ENCODE data around the gene SLC27A5.
"Not testable (repeated sequence)": the region's sequence is repeated elsewhere in the genome, so short reads cannot be mapped to it uniquely, and the experiment has no call there.

SLC27A5 gene

DNA sequence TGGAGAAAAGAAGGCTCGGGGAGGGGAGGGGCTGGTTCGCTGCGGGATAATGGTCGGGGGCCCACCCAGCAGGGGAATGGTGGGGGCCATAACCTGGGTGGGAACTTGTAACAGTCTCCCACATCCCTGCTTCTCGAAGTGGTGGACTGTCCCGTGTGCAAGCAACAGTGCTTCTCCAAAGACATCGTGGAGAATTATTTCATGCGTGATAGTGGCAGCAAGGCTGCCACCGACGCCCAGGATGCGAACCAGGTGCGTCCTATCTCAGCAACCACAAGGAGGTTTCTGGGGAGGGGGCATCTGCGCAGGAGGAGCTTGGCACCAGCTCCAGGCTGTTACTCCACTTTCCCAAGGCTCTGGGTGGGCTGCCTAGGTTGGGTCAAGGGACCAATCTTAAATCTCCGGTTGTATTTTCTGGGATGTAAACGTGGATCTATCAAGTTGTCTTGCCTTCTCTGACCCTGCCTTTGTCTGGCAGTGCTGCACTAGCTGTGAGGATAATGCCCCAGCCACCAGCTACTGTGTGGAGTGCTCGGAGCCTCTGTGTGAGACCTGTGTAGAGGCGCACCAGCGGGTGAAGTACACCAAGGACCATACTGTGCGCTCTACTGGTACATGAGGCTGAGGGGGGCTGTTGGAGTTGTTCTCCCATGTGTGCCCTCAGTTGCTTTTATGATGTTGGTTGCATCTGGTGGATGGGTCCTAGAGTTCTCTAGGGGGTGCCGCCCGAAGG, 33.7 kb upstream of the SLC27A5 start:
- Mint-ChIP-seq H3K27ac (peak overlapping the region; percentile 85), H3K27me3 (peaks cover 16% of the 10 kb centered on the region), H3K9me3 (no peaks in the 10 kb centered on the region), H3K36me3 (peaks cover 19% of the 10 kb centered on the region), H3K4me3 (peak overlapping the region; percentile 89), H3K4me1 (peaks cover 25% of the 10 kb centered on the region)
- ATAC-seq (ENCODE audit: low read depth) (no peak), DNase-seq (ENCODE audit: low spot score in 2 of 2) (no peak)

DNA sequence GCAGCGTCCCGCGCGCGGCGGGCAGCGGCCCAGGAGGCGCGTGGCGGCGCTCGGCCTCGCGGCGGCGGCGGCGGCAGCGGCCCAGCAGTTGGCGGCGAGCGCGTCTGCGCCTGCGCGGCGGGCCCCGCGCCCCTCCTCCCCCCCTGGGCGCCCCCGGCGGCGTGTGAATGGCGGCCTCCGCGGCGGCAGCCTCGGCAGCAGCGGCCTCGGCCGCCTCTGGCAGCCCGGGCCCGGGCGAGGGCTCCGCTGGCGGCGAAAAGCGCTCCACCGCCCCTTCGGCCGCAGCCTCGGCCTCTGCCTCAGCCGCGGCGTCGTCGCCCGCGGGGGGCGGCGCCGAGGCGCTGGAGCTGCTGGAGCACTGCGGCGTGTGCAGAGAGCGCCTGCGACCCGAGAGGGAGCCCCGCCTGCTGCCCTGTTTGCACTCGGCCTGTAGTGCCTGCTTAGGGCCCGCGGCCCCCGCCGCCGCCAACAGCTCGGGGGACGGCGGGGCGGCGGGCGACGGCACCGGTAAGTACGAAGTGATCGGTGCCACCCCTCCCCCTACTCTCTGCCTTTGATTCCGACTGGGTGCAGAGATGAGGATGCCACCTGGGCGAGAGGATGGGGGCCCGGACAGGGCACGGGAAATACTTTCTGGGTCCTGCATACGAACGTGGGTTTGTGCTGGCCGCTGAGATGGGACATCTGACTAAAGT, 32.9 kb upstream of the SLC27A5 start:
- peak overlapping the region; percentile 90 for H3K4me3 Mint-ChIP-seq
- peaks cover 21% of the 10 kb centered on the region for H3K27me3 Mint-ChIP-seq
- H3K27ac Mint-ChIP-seq = peak overlapping the region; percentile 98
- peaks cover 23% of the 10 kb centered on the region for H3K4me1 Mint-ChIP-seq
- ATAC-seq (ENCODE audit: low read depth) (peak; percentile 48), DNase-seq (ENCODE audit: low spot score in 2 of 2) (no peak)
- no peaks in the 10 kb centered on the region for H3K9me3 Mint-ChIP-seq
- H3K36me3 Mint-ChIP-seq = peaks cover 15% of the 10 kb centered on the region

DNA sequence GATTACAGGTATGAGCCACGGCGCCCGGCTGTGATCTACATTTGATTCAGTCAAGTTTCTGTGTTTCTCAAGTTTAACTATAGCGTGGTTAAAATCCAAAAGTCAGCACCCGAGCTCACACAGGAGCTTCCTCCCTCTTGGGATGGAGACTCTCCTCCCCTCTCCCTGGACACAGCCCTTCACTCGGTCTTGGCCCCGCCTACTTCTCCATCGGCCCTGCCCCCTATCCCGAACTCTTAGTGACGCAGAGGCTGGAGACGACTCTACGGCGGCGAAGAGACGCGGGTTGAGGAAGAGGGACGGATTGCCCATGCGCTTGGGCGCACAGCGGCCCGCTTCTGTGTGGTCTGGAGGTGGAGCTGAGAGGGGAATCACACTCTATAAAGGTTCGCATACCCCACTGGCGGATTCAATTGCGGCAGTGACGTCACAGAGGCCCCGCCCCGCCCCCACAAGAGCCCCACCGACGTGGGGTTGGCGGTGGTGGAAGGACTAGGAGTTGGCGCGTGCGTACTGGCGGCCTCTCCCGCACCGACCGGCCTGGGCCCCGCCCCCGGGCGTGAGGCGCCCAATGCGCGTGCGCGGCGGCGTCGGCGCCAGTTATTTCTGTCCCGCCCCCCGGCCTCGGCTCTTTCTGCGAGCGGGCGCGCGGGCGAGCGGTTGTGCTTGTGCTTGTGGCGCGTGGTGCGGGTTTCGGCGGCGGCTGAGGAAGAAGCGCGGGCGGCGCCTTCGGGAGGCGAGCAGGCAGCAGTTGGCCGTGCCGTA, 32.2 kb upstream of the SLC27A5 start, which contains the start of gene TRIM28:
Gene TRIM28 (plus strand): TSS at position 239 of the 765 bp plus-strand sequence. CDS start 694 bp downstream, outside the sequence.
- Mint-ChIP-seq H3K4me1 (peaks cover 26% of the 10 kb centered on the region), H3K36me3 (peaks cover 13% of the 10 kb centered on the region), H3K4me3 (peak within 1 kb of the TSS; percentile 90), H3K27ac (peak within 1 kb of the TSS; percentile 98), H3K27me3 (peaks cover 28% of the 10 kb centered on the region), H3K9me3 (no peaks in the 10 kb centered on the region)
- ATAC-seq (ENCODE audit: low read depth) = peak; percentile 86
- peak; percentile 99 to 100 for DNase-seq (ENCODE audit: low spot score in 2 of 2)

DNA sequence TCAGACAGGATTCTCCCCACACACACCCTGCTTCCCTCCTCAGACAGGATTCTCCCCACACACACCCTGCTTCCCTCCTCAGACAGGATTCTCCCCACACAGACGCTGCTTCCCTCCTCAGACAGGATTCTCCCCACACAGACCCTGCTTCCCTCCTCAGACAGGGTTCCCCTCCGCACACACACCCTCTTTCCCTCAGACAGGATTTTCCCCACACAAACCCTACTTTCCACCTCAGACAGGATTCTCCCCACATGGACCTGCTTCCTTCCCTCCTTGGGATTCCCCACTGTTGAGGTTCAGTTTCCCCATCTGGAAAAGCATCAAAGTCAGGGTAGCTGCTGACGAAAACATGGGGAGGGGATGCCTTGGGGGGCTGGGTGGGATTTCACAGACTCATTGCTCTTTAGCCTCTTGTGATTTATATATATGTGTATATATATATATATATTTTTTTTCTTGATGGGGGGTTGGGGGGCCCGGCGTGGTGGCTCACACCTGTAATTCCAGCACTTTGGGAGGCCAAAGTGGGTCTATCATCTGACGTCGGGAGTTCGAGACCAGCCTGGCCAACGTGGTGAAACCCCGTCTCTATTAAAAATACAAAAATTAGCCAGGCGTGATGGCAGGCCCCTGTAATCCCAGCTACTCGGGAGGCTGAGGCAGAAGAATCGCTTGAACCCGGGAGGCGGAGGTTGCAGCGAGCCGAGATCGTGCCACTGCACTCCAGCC, 31.0 kb upstream of the SLC27A5 start:
- H3K36me3 Mint-ChIP-seq = peaks cover 13% of the 10 kb centered on the region
- not testable (repeated sequence) for ATAC-seq (ENCODE audit: low read depth); H3K9me3 Mint-ChIP-seq; DNase-seq (ENCODE audit: low spot score in 2 of 2); H3K27ac Mint-ChIP-seq; H3K4me3 Mint-ChIP-seq
- H3K27me3 Mint-ChIP-seq = peaks cover 32% of the 10 kb centered on the region
- H3K4me1 Mint-ChIP-seq = peaks cover 30% of the 10 kb centered on the region

DNA sequence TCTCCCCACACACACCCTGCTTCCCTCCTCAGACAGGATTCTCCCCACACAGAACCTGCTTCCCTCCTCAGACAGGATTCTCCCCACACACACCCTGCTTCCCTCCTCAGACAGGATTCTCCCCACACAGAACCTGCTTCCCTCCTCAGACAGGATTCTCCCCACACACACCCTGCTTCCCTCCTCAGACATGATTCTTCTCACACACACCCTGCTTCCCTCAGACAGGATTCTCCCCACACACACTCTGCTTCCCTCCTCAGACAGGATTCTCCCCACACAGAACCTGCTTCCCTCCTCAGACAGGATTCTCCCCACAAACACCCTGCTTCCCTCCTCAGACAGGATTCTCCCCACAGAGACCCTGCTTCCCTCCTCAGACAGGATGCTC, 27.4 kb upstream of the SLC27A5 start:
- not testable (repeated sequence) for H3K27ac Mint-ChIP-seq; H3K36me3 Mint-ChIP-seq; H3K9me3 Mint-ChIP-seq; ATAC-seq (ENCODE audit: low read depth); DNase-seq (ENCODE audit: low spot score in 2 of 2)
- H3K4me1 Mint-ChIP-seq = peaks cover 12% of the 10 kb centered on the region
- H3K4me3 Mint-ChIP-seq = peak overlapping the region; percentile 49
- H3K27me3 Mint-ChIP-seq = peaks cover 37% of the 10 kb centered on the region

DNA sequence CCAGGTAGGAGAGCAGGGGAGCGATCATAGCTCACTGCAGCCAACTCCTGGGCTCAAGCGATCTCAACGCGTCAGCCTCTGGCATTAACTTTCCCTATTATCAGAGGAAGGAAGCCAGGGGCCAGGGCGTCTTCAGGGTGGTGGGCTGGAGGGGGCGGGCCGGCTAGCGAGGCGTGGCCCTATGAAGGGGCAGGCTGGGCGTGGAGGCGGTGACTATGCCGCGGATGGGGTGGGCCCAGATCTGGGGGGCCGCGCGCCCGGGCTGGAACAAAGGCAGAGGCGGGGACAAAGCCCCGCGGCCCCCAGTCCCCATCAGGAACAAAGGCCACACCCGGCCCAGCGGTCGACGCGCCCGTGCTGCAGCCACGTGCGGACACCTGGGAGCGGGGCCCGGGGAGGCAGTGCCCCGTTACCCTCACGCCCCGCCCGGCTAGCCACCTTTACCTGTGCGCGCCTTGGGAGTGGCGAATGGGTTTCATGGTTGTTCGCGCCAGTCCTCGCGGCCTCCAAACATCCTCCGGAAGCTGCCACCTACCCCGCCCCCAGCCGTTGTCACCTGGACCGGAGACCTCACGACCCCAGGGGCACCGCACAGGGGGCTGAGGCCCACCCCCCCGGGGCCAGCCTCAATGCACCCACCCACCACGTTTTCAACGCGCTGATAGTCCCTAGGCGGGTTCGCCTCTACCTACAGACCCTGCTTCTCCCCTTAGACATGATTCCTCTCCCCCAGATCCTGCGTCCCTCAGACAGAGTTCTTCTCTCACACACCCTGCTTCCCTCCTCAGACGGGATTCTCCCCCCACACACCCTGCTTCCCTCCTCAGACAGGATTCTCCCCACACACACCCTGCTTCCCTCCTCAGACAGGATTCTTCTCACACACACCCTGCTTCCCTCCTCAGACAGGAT, 26.7 kb upstream of the SLC27A5 start:
- Mint-ChIP-seq H3K4me3 (peak overlapping the region; percentile 68), H3K27ac (no peak overlapping the region), H3K9me3 (no peaks in the 10 kb centered on the region), H3K36me3 (no peaks in the 10 kb centered on the region), H3K4me1 (peaks cover 7% of the 10 kb centered on the region), H3K27me3 (peaks cover 33% of the 10 kb centered on the region)
- DNase-seq (ENCODE audit: low spot score in 2 of 2) (no peak), ATAC-seq (ENCODE audit: low read depth) (peak; percentile 77)

DNA sequence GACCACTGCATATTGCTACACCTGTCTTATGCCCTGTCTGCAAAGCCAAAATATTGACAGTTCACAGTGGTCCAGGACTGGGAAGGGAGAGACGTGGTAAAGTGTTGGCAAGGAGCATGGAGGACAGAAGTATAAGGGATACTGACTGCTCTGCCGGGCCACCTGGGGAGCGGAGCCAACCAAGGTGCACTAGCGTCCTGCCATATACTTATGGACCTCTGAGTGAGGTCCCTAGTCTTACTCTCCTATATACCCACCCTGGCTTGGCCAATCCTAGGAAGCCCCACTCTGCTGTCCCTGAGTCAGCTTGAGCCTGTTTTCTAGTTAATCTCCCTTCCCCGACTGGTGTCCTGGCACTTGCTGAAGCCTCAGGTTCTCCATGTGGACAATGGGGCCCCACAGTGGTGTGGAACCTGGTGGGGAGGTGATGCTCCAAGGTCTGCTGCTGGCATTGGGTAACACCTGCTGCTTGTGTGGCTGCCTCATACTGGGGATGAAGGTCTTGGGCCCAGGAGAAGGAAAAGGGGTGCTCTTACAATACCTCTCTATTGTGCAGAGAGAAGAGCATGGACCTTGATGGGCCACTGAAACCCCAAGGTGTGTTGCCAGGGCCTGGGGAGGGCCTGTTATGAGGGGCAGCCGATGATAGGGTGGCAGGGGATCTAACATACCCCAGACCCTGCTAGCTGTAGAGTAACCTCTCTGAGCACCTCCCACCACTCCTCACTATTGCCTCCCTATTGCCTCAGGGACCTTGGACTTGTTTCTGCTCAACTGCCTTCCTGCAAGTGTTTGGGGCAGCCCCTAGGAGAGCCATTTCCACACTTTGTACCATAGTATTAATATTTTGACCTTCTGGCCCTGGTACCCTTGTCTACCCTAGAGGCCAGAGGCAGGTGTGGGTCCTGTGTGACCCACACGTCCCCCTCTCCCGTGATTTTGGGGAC, 25.3 kb upstream of the SLC27A5 start:
- H3K36me3 Mint-ChIP-seq = no peaks in the 10 kb centered on the region
- no peak overlapping the region for H3K4me3 Mint-ChIP-seq
- peaks cover 26% of the 10 kb centered on the region for H3K27me3 Mint-ChIP-seq
- H3K27ac Mint-ChIP-seq = no peak overlapping the region
- DNase-seq (ENCODE audit: low spot score in 2 of 2) (no peak), ATAC-seq (ENCODE audit: low read depth) (no peak)
- no peaks in the 10 kb centered on the region for H3K9me3 Mint-ChIP-seq
- H3K4me1 Mint-ChIP-seq = peaks cover 7% of the 10 kb centered on the region

DNA sequence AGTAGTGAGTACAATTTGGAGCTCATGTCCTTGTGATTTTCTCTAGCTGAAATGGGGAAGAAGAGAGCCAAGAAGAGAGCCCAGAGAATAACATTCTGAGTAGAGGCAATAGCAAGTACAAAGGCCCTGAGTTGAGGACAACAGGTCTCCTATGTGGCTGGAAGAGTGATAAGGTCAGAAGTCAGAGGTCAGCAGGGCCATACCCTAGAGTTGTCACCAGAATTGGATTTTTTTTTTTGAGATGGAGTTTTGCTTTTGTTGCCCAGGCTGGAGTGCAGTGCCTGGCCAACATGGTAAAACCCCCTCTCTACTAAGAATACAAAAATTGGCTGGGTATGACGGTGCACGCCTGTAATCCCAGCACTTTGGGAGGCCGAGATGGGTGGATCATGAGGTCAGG, 24.1 kb upstream of the SLC27A5 start:
- no peak for ATAC-seq (ENCODE audit: low read depth)
- Mint-ChIP-seq H3K27ac (no peak overlapping the region), H3K27me3 (peaks cover 23% of the 10 kb centered on the region), H3K36me3 (no peaks in the 10 kb centered on the region), H3K4me1 (peaks cover 15% of the 10 kb centered on the region), H3K9me3 (no peaks in the 10 kb centered on the region), H3K4me3 (no peak overlapping the region)
- DNase-seq (ENCODE audit: low spot score in 2 of 2) = no peak

DNA sequence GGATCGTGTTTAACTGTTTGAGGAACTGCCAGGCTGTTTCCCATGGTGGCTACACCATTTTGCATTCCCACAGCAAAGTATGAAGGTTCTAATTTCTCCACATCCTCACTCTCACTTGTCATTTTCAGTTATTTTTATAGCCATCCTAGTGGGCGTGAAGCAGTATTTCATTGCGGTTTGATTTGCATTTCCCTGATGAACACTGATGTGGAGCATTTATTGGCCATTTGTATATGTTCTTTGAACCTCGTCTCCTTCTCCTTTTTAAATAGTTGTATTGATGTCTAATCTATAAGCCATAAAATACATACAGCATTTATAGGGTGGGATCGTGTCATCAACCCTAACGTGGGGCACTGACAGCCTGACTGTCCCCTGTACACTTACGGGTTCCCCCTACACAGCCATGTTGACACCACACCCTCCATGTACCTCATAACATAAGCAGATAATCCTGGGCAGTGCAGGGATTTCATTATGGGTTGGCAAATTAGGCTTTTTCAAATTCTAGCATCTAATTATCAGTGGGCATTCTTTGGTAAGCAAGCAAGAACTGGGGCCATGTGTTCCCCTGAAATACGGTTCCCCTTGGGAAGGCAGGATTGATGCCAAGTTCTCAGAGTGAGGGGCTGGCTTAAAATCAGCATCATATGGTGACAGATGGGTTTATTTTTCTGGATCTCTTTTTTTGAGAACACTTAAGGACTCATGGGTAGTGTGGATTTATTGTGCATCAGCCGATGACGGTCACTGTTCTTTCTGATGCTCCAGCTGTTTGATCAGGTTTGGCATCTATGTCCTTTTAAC, 19.4 kb upstream of the SLC27A5 start:
- Mint-ChIP-seq H3K4me3 (no peak overlapping the region), H3K27ac (no peak overlapping the region), H3K9me3 (no peaks in the 10 kb centered on the region), H3K27me3 (peaks cover 3% of the 10 kb centered on the region), H3K4me1 (peaks cover 8% of the 10 kb centered on the region), H3K36me3 (no peaks in the 10 kb centered on the region)
- ATAC-seq (ENCODE audit: low read depth) = peak; percentile 71
- DNase-seq (ENCODE audit: low spot score in 2 of 2) = no peak

DNA sequence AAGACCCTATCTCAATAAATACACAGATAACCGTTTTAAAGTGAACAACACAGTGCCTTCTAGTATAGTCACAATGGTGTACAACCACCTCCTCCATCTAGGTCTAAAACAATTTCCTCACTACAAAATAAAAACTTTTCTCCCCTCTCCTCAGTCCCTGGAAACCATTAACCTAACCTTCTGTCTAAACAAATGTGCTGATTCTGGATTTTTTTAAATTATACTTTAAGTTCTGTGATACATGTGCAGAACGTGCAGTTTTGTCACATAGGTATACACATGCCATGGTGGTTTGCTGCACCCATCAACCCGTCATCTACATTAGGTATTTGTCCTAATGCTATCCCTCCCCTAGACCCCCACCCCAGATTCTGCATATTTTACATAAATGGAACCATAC, 17.6 kb upstream of the SLC27A5 start:
- Mint-ChIP-seq H3K9me3 (no peaks in the 10 kb centered on the region), H3K27ac (no peak overlapping the region), H3K4me1 (peaks cover 8% of the 10 kb centered on the region), H3K27me3 (no peaks in the 10 kb centered on the region), H3K4me3 (no peak overlapping the region), H3K36me3 (no peaks in the 10 kb centered on the region)
- DNase-seq (ENCODE audit: low spot score in 2 of 2) = no peak
- no peak for ATAC-seq (ENCODE audit: low read depth)

DNA sequence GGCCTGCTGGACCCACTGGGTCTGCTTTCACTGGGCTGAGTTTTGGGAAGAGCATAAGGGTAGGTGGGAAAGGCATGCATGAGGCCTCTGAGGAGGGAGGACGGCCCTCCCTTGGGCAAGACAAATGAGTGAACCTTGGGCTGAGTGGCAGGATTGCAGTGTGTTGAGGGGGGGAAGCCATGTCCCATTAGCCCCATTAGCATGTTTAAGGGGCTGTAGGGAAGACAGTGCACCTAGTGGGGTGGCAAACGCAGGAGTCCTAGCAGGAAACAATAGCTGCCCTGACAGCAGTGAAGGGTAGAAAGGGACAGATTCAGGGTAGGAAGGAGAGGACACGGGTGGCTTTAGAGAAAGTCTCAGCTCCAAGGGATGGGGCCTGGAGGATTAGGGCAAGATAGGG, 10.9 kb upstream of the SLC27A5 start:
- no peak for DNase-seq (ENCODE audit: low spot score in 2 of 2)
- no peak for ATAC-seq (ENCODE audit: low read depth)
- Mint-ChIP-seq H3K36me3 (peaks cover 3% of the 10 kb centered on the region), H3K27ac (no peak overlapping the region), H3K4me3 (no peak overlapping the region), H3K4me1 (peaks cover 23% of the 10 kb centered on the region), H3K9me3 (no peaks in the 10 kb centered on the region), H3K27me3 (no peaks in the 10 kb centered on the region)
